Measurements from ENCODE around the gene CLN3.
"Not testable (repeated sequence)": the region's sequence is repeated elsewhere in the genome, so short reads cannot be mapped to it uniquely, and the experiment has no call there.

Gene CLN3

GRCh38 chr16:28491970-28492474 lies at the start of gene CLN3:
Gene CLN3 (minus strand): TSS chr16:28492074. CDS start chr16:28491759, 315 bp downstream.
- DNase-seq (ENCODE audit: low read depth in 2 of 2): peak; percentile 70 to 78

GRCh38 chr16:28540346-28540745 lies 48.5 kb upstream of the CLN3 start:
- DNase-seq (ENCODE audit: low read depth in 2 of 2): no peak

GRCh38 chr16:28538733-28539596 lies 47.1 kb upstream of the CLN3 start, which contains the start of gene NUPR1:
Gene NUPR1 (minus strand): TSS chr16:28538974. CDS start chr16:28538907, 67 bp downstream.
- DNase-seq (ENCODE audit: low read depth in 2 of 2): no peak

GRCh38 chr16:28537964-28538732 lies 46.3 kb upstream of the CLN3 start:
- DNase-seq (ENCODE audit: low read depth in 2 of 2): no peak

GRCh38 chr16:28537076-28537475 lies 45.2 kb upstream of the CLN3 start:
- no peak for DNase-seq (ENCODE audit: low read depth in 2 of 2)

GRCh38 chr16:28534542-28535373 lies 42.9 kb upstream of the CLN3 start:
- DNase-seq (ENCODE audit: low read depth in 2 of 2): no peak

GRCh38 chr16:28532940-28533647 lies 41.2 kb upstream of the CLN3 start:
- no peak for DNase-seq (ENCODE audit: low read depth in 2 of 2)

GRCh38 chr16:28531777-28532744 lies 40.2 kb upstream of the CLN3 start:
- no peak for DNase-seq (ENCODE audit: low read depth in 2 of 2)

GRCh38 chr16:28529124-28529523 lies 37.2 kb upstream of the CLN3 start:
- no peak for DNase-seq (ENCODE audit: low read depth in 2 of 2)

GRCh38 chr16:28528463-28528867 lies 36.6 kb upstream of the CLN3 start:
- no peak for DNase-seq (ENCODE audit: low read depth in 2 of 2)

- no peak for DNase-seq (ENCODE audit: low read depth in 2 of 2)
Observed at GRCh38 chr16:28527985-28528384, 36.1 kb upstream of the CLN3 start.

- not testable (repeated sequence) for DNase-seq (ENCODE audit: low read depth in 2 of 2)
Observed at GRCh38 chr16:28527100-28527785, 35.4 kb upstream of the CLN3 start.

- DNase-seq (ENCODE audit: low read depth in 2 of 2): no peak
Observed at GRCh38 chr16:28526201-28527099, 34.6 kb upstream of the CLN3 start.

GRCh38 chr16:28524681-28525171 lies 32.9 kb upstream of the CLN3 start:
- no peak for DNase-seq (ENCODE audit: low read depth in 2 of 2)

- no peak for DNase-seq (ENCODE audit: low read depth in 2 of 2)
Observed at GRCh38 chr16:28522792-28523191, 30.9 kb upstream of the CLN3 start.

- no peak for DNase-seq (ENCODE audit: low read depth in 2 of 2)
Observed at GRCh38 chr16:28521436-28521835, 29.6 kb upstream of the CLN3 start.

GRCh38 chr16:28520672-28521071 lies 28.8 kb upstream of the CLN3 start:
- no peak for DNase-seq (ENCODE audit: low read depth in 2 of 2)

GRCh38 chr16:28514246-28514645 lies 22.4 kb upstream of the CLN3 start:
- no peak for DNase-seq (ENCODE audit: low read depth in 2 of 2)
